T-helper 2 cell (primary cell): Measurements from ENCODE around the gene GNG7.

Experiments used
- DNase-seq, 5 experiments: peaks; one replicate each; pipeline versions ENCODE4 v3.0.0 to v3.0.0-alpha.2; 2012 to 2022

The GNG7 gene

DNA sequence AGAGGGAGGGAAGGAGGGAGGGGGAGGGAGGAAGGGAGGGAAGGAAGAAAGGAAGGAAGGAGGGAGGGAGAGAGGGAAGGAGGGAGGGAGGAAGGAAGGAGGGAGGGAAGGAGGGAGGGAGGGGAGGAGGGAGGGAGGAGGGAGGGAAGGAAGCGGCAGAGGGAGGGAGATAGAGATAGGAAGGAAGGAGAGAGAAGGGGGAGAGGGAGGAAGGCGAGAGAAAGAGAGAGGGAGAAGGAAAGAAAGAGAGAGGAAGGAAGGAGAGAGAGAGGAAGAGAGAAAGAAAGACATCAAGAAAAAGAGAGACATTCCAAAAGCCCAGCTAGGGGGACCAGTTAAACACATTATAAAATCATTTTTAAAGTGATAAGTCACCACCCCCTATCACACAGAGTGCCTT is 62.5 kb downstream of the GNG7 start:
- no peak for DNase-seq

DNA sequence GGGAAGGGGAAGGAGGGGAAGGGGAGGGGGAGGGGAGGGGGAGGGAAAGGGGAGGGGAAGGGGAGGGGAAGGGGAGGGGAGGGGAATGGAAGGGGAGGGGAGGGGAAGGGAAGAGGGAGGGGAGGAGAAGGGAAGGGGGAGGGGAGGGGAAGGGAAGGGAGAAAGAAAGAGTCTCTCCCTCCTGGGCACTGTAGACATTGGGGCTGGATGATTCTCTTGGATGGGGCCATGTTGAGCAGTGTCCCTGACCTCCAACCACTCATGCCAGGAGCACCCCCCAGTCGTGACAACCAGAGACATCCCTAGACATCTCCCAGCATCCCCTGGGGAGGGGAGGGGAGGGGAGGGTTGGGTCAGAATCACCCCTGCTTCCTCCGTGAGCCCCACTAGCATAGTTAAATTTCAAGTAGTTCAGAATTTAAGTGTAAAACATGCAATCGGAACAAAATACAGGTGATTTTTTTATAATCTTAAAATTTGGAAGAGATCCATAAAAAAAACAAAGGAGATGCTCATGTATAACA is 64.0 kb downstream of the GNG7 start:
- no peak for DNase-seq

DNA sequence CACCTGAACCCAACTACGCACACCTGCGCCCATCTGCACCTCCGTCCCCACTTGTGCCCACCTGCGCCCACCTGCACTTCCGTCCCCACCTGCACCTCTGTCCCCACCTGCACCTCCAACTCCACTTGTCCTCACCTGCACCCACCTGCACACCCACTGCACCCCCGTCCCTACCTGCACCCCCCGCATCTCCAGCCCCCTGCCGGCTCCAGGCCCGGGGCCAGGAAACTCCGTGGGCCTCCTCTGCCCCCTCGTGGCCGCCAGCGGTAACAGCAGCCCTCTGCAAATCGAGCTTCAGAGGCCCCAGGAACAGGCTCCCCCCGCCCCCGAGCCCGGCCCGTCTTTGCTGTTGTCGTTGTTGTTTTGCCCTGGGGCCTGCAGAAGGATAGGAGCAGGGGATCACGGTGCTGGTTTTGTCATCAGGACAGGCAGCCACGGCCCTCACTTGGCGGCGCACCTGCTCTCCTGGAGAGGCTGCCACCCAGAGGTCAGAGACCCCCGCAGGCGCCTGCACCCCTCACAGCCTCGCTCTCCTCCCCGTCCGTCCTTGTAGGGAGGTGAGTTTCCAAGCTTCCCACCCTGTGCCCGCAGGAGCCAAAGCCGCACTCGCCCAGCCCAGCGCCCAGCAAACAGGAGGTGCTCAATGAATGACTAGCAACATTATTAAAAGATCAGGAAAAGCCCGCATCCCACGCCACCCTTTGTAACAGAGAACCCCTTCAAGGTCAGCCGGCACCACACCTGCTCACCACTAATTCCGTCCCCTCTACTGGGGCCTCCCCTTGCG is 65.4 kb downstream of the GNG7 start:
- DNase-seq, result peak; percentile 54 to 69 (median 62)

DNA sequence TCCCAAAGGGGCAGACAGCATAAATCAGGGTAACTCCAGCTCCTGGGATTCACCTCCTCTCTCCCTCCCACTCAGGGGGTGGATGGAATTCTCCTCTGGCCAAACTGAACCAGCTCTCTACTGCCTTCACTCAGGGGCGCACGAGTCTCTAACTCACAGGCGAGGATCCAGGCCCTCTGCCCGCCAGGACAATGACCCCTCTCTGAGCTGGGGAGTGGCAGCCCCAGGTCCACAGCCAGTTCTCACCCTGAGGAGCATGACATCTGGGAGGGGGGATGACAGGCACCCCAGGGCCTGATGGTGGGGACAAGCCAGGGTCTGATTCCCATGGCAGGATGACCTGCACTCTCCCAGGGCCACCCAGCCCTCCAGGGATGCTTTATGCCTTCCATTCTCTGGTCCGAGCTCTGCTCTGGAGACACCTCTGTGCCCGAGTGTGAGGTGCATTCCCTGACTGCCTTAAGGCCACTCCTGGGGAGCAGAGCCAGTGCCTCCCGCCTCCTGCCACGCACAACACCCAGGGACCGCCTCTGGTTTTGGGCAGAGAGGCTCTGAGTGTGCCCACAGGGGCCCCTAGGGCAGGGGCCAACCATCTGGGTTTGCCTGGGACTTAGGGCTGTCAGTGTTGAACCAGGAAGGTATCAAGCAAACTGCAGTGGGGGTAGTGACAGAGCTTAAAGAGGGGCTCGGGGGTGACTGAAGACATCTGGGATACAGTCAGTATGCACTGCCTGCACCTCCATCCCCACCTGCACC is 66.2 kb downstream of the GNG7 start:
- no peak for DNase-seq

DNA sequence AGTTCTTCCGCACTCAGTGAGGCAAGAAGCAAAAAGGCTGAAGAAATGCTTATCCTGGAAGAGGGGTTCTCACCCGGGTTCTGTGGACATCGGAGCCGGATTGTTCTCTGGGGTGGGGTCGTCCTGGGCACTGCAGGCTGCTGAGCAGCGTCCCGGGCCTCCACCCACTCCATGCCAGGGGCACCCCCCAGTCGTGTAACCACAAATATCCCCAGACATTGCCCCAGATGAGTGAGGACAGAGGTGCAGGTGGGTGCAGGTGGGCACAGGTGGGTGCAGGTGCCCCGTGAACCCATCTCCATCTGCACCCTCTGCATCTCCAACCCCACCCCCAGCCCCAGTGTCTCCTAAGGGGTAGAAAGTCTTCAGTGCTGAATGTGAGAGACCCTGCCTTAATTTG is 67.5 kb downstream of the GNG7 start:
- no peak for DNase-seq

DNA sequence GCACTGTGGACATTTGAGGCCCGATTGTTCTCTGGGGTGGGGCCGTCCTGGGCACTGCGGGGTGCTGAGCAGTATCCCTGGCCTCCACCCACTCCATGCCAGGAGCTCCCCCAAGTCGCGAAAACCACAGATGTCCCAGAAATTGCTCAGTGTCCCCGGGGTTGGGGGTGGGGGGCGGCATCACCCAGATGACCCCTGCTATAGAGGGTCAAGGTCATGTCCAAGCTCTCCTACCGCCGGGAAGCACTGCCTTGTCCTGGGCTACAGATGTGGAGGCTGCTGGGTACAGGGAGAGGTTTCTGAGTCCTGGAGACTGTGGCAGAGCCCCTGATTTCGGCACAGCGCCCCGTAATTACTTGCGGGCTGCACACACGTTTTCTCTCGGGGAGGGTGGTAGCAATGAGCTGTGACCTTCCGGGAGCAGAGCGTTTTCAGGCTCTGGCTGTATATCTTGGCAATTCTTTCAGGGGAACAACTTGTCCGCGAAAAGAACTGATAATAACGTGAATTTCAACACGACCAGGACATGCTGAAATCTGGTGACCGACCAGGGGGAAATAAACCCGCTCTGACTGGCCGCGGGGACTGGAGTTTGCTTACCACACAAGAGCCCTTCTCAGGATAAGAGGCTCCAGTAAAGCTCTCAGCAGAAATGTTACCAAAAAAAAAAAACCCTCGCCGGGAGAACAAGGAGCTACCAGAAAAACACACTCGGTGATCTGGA is 68.1 kb downstream of the GNG7 start:
- DNase-seq, result no peak

DNA sequence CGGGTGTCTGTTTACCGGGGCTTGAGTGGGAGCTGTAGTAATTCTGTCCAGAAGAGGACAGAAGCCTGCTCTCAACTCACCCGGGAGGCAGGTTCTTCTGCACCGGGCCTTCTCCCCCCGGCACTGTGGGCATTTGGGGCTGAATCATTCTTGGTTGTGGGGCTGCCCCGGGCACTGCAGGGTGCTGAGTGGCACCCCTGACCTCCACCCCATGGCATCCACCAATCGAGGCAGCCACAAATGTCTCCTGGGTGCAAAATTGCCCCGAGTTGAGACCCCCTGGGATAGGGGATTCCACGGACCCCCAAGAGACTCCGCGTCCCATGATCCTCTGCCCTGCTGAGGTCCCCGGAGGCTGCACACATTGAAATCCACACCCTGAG is 68.8 kb downstream of the GNG7 start:
- no peak for DNase-seq

DNA sequence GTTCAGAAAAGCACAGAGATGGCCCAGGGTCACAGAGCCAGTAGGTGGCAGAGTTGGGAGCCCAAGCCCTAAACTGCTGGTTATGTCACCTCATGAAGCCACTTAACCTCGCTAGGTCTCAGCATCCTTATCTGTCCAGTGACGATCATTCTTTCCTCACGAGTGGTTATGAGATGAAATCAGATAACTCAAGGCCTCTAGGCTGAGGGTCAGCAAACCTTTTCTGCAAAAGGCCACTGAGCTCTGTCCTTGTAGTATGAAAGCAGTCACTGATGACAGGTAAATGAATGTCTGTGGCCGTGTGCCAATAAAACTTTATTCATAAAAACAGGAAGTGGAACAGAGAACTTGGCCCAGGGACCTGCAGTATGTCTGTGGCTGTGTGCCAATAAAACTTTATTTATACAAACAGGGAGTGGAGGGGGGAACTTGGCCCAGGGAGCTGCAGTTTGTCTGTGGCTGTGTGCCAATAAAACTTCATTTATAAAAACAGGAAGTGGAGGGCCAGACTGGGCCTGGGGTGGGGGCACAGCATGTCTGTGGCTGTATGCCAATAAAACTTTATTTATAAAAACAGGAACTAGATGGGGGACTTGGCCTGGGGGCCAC is 71.2 kb downstream of the GNG7 start:
- DNase-seq, result peak in 1 of 5 experiments; percentile 58

DNA sequence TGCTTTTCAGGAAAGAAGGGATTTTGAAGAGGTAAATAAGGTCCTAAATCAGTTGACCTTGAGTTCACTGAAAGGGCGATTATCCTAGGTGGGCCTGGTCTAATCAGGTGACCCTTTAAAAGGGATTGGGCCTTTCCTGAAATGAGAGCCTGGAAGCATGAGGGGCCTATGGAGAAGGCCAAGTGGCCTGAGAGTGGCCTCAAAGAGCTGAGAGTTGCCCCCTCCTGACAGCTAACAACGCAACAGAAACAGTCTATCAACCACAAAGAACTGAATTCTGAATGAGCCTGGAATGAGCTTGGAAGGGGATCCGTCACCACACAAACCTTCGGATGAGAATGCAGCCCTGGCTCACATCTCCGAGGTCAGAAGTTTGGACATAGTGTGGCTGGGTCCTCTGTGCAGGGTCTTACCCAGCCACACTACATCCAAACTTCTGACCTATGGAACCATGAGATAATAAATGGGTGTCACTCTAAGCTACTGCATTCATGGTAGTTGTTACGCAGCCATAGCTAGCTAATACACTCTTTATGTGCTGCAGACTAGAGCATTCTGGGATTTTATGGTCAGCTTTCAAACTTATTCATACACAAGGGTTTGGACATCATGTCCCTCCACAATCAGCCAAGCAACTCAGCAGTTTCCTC is 72.0 kb downstream of the GNG7 start:
- no peak for DNase-seq

DNA sequence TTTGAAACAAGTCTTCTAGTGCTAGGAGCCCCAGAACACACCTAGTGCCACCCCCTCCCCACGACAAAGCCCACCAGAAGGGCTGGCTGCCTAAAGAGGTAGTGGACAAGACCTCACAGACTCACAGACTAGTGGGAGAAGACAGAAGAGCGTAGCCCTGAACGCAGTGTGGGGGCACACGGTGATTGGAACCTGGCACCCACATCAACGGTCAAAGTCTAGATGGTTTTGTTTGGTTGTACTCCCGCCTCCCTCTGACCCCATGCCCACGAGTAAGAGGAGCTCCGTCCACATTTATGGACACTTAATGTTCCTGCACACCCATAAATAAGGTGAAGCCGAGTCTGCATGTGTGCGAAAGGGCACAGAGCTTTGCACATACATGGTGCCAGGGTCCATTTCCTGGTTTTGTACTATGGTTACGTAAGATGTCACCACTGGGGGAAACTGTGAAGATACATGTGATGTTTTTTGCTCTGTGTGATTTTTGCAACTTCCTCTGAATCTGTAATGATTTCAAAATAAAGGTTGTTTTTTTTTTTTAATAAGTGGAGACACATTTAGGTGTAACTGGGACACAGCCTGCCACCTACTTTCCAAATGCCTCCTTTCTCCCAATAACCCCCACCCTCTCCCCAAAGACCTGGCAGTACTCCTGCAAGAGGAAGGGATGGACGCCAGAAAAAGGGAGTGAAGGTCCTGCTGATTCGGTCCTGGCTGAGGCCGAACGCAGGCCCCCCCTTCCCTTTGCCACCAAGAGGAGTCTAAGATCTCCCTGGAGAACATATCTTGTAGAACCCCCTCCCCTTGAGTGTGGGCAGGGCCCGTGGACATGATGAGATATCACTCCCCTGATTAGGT is 72.8 kb downstream of the GNG7 start:
- peak in 1 of 5 experiments; percentile 62 for DNase-seq

DNA sequence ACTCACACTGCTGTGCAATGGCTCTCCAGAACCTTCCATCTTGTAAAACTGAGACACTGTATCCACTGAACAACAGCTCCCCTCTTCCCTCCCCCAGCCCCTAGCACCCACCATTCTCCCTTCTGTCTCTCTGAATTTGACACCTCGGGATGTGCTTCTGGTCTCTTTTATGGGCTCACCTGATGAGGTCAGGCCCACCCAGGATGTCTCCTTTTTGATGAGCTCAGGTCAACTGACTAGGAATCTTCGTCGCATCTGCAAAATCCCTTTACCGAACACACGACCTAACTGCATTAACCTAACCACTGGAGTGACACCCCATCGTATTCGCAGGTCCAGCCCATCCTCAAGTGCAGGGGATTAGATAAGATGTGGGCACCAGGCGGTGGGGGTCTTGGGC is 73.9 kb downstream of the GNG7 start:
- DNase-seq, result no peak

DNA sequence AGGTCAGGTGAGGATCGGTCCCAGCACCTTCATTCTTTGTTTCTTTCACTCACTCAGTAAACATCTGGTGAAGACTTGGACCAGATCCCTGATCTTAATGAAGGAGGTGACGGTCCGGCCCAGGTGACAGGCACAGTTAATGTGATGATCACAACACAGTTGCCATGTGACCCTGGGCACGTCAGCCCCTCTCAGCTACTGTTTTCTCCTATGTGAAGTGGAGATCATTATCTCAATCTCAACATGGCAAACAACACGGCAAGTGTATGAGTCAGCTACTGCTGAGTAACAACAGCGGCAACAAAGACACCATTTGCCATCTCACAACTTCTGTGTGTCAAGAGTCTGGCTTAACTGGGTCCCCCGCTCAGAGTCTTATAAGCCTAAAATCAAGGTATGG is 74.6 kb downstream of the GNG7 start:
- DNase-seq, result no peak

DNA sequence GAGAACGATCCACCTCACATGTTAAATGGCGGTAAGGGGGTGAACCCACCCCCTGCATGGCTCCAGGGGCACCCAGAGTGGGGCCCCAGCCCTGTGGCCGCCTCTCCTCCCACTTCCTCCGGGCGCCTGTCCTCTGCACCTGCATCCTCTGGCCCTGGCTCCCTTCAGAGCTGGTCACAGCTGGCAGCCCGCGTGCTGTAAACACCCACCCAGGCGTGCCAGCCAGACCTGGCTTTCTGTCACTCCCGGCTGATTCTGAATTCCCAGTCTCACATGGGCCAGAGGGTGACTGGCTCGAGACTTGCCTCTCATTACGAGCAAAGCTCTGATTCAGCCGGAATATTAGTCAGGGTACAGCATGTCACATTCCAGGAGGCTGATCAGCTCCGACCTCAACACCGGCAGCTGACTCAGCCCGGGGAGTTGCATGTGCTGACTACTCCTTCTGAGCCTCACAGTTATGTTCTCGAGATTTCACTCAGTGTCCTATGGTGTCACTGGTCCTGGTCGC is 75.1 kb downstream of the GNG7 start:
- peak in 1 of 5 experiments; percentile 26 for DNase-seq

DNA sequence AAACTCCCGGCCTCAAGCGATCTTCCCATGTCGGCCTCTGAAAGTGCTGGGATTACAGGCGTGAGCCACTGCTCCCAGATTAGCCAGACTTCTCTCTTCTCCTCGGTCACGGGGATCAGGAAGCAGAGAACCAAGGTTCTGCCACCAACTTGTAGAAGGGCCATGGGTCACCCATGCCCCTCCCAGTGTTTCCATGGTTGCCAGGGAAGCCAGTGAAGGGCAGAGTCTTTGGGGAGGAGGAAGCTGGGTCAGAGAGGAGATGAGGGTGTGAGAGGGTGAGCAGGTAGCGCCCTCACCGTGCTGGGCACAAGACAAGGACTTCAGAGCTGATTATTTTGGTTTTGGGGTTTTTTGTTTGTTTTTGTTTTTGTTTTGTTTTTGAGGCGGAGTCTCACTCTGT is 77.1 kb downstream of the GNG7 start:
- DNase-seq, result no peak

DNA sequence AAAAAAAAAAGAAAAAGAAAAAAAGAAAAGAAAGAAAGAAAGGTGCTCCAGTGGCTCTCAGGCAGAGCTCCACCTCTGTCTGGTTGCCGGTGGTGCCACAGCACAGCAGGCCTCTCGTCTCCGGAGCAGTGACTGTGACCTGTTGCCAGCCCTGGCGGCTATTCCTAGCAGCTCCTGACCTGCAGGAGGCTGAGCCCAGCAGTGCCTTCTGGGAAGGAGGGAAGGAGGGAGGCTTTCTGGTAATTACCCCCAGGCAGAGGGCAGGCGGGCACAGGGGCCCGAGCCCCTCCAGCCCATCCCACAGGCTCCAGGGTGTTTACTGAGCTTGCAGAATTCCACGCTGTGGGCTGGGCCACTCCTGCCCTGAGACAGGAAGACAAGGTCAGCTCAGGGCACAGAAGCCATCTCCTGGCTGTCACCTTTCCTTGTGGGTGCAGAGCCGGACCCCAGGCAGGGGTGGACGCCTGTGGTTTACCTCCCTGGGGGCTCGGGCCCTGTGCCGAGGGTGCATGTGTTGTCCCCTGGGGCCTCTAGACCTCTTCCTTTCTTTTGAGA is 77.9 kb downstream of the GNG7 start:
- DNase-seq, result no peak

DNA sequence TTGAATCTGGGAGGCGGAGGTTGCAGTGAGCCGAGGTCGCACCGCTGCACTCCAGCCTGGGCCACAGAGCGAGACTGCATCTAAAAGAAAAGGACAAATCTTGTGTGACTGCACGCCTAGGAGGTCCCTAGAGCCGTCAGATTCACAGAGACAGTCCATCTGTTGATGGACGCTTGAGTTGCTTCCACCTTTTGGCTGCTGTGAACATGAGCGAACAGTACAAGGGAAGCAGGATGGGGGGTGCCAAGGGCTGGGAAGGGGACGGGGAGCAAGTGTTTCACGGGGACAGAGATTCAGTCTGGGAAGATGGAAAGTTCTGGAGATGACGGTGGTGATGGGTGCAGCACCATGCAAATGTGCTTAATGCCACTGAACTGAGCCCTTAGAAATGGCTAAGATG is 78.7 kb downstream of the GNG7 start:
- DNase-seq, result no peak

DNA sequence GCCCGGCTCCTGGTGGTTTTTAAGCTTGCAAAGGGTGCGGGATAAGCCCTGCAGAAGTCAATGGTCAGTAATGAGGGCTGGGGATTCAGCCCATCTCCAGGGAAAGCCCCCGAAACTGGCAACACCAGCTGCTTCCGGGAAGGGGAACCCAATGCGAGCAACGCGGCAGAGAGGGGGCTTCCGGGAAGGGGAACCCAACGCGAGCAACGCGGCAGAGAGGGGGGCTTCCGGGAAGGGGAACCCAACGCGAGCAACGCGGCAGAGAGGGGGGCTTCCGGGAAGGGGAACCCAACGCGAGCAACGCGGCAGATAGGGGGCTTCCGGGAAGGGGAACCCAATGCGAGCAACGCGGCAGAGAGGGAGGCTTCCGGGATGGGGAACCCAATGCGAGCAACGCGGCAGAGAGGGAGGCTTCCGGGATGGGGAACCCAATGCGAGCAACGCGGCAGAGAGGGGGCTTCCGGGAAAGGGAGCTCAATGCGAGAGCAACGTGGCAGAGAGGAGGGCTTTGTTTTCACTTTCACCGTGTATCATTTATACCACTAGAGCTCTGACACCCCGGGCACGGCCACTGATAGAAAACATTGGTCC is 80.0 kb downstream of the GNG7 start:
- DNase-seq, result peak in 4 of 5 experiments; percentile 12 to 79 (median 46)

DNA sequence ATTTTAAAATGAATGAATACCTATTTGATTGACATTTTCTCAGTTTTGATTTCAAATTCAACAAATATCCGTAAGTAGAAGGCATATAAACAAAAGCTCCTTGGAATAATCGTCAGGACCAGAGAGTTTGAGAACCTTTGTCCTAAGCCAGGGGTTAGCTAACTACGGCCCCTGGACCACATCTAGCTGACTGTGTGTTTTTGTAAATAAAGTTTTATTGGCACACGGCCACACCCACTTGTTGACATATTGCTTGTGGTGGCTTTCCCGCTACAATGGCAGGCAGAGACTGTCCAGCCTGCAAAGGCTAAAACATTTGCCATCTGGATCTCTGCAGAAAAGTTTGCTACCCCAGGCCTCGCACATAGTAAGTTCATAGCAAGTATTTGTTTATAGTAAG is 83.4 kb downstream of the GNG7 start:
- DNase-seq, result no peak

DNA sequence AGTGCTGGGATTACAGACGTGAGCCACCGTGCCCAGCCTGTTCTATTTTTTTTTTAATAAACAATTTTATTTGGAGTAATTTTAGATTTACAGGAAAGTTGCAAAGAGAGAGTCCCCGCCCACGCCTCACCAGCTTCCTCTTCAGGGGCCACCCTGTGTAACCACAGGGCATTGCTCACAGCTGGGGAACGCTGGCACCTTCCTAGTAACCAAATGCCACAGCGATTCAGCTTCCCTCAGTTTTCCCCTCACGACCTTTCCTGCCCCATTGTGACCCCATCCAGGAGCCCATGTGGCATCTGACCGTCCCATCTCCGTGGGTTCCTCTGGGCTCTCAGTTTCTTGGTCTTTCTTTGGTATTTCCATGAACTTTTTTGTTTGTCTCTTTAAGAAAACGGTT is 83.9 kb downstream of the GNG7 start:
- peak in 4 of 5 experiments; percentile 49 to 79 (median 62) for DNase-seq
